HG03066 (cell line): ENCODE measurements around the gene RAD18.
A peak's percentile ranks its signal among the peaks of the same experiment; 100 is the strongest.

Experiments
- ATAC-seq: cut with Tn5 transposase; IDR thresholded peaks from one replicate; pipeline ENCODE4 v1.9.1; 2021; ENCODE audit warnings: low read depth; ENCODE audit not compliant: unreplicated experiment

Gene RAD18

DNA sequence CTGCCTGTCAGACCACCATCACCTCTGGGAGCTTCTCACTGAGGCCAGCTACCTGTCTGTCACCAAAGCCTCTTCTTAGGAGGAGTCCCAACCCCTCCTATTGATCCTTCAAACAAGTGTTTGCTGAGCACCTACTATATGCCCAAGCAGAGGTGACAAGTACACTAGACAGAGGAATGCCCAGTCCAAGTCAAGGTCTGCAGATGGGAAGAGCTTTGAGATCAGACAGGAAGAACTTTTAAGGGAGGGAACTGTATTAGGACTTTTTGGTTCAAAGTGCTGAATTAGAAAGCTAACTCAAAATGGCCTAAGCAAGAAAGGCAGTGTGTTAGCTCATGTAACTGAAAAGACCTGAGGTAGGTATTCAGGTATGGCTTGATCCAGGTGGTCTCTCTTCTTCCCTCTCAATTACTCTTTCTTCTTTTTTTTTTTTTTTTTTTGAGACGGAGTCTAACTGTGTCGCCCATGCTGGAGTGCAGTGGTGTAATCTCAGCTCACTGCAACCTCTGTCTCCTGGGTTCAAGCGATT is 3.6 kb upstream of the RAD18 start:
- ATAC-seq: no peak

GRCh38 chr3:8966150-8966819 is 3.0 kb upstream of the RAD18 start:
- no peak for ATAC-seq

GRCh38 chr3:8964436-8965370 is 1.4 kb upstream of the RAD18 start:
- ATAC-seq: no peak

DNA sequence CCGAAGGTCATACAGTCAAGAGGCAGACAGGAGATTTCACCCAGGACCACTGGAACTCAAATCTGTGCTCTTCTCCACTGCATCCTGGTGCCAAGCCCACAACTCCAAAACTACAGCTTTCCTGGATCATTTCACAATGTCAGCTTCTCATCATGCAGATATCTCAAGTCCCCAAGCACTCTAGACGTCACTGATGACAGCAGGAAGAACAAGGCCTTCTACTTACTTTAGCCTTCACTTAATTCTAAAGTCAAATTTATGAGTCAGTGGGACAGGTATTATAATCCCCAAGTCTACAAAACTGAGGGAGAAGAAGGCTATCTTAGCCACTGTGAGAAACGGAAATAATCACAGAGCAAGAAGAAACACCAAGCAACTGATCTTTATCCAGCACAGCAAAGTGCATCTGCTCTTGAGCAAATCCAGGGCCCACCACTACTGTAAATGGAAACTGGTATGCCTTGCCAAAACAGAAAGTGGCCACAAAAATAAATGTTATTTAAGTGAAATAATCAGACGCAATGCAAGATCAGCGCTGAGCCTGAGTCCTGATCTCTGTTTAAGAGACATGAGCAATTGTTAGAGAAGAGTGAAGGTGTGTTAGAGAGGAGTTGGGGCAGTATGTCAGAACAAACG is 928 bp downstream of the RAD18 start:
- no peak for ATAC-seq

DNA sequence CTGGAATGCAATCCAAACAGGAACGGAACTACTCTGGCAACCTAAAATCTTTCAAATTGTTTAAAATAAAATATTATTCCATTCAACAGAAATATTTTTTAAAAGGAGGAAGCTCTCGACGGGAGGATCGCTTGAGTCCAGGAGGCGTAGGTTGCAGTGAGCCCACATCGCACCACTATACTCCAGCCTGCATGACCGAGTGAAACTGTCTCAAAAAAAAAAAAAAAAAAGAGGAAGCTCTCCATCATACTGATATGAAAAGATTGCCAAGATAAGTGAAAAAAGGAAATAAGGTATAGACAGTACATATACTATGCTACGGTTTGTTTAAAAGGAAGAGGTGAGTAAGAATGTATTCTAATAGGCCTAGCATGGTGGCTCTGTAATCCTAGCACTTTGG is 3.6 kb downstream of the RAD18 start:
- no peak for ATAC-seq

- peak; percentile 90 for ATAC-seq
Observed at GRCh38 chr3:8954938-8955763, 8.1 kb downstream of the RAD18 start.

DNA sequence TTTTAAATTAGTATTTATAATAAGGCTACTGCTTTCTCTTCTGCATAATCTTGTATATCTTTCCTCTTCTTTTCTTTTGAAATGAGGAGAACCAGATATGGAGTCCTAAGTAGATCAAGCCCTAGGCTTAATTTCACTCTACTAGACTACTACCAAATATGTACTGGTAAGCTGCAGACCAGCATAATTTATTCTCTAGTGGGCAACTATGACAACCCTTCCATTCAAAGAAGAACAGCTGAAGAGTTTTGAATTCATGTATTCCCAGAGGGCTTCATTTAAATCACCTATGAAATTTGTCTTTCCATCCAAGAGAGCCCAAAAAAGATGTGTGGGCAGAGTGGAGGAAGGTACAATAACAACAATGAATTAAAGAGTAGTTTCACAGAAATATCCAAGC is 10.0 kb downstream of the RAD18 start:
- no peak for ATAC-seq

GRCh38 chr3:8952130-8952529 is 11.1 kb downstream of the RAD18 start:
- ATAC-seq: no peak

DNA sequence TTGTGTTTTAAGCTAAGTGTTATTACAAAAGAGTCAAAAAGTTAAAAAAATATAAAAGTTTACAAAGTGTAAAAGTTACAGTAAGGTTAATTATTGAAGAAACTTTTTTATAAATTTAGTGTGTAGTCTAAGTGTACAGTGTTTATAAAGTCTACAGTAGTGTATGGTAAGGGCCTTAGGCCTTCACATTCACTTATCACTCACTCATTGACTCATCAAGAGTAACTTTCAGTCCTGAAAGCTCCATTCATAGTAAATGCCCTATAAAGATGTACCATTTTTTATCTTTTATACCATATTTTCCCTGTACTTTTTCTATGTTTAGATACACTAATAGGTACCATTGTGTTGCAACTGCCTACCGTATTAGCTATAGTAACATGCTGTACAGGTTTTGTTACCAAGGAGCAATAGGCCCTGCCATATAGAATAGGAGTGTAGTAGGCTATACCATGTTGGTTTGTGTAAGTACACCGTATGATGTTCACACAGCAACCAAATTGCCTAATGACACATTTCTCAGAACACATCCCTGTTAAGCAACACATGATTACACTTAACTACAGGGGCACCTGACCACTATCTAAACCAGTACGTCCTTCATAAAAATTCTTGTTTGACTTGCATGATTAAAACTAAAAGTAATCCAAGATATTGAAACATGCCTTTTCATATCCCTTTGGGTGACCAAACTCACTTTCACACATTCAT is 17.2 kb downstream of the RAD18 start:
- ATAC-seq: no peak

DNA sequence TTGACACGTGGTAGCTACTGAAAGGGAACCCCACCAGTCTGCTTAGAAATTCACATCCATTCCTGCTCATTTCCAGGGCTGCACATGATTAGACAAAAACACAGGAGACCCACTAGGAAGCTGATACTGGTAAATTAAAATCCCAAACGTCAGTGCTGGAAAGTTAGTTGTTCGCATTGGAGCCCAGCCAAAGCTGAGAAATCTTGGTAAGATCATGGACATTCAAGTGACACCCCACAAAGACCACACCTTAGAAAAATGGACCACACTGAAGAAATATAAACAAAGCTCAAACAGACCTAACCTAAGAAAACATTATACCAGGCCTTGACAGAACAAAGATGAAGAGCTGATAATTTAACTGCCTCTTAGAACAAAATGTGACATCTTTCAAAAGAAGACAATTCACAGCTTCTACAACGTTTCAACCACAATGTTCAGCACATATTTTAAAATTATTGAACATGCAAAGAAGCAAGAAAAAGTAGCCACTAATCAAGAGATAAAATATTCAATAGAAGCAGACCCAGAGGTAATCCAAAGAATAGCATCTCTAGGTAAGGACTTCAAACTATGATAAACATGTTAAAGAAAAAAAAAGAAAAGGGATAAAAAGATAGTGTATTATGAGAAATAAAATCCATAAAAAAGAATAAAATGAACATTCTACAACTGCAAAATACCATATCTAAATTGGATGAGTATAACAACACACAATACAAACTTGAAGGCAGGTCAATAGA is 20.4 kb downstream of the RAD18 start:
- no peak for ATAC-seq

DNA sequence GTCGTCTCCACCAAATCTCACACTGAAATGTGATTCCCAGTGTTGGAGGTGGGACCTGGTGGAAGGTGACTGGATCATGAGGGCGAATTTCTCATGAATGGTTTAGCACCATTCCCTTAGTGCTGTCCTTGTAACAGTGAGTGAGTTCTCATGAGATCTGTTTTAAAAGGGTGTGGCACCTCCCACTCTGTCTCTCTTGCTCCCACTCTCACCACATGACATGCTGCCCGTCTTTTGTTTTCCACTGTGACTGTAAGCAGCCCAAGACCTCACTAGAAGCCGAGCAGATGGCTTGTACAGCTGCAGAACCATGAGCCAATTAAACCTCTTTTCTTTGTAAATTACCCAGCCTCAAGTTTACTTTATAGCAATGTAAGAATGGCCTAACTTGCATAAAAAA is 21.2 kb downstream of the RAD18 start:
- ATAC-seq: no peak

- no peak for ATAC-seq
Observed at GRCh38 chr3:8938021-8938420, 25.3 kb downstream of the RAD18 start.

- ATAC-seq: no peak
Observed at GRCh38 chr3:8937064-8938020, 25.9 kb downstream of the RAD18 start.

- ATAC-seq: no peak
Observed at GRCh38 chr3:8932507-8932906, 30.8 kb downstream of the RAD18 start.

GRCh38 chr3:8931342-8931741 is 31.9 kb downstream of the RAD18 start:
- ATAC-seq: no peak

DNA sequence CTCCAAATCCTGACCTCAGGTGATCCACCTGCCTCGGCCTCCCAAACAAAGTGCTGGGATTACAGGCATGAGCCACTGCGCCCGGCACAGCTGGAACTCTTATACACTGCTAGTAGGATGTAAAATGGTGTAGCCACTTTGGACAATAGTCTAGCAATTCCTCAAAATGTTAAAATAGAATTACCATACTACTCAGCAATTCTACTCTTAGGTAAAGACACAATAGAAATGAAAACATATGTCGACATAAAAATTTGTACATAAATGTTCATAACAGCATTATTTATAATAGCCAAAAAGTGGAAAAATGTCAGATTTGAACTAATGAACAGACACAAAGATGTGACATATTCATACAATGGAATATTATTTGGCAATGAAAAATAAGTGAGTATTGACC is 33.4 kb downstream of the RAD18 start:
- no peak for ATAC-seq

DNA sequence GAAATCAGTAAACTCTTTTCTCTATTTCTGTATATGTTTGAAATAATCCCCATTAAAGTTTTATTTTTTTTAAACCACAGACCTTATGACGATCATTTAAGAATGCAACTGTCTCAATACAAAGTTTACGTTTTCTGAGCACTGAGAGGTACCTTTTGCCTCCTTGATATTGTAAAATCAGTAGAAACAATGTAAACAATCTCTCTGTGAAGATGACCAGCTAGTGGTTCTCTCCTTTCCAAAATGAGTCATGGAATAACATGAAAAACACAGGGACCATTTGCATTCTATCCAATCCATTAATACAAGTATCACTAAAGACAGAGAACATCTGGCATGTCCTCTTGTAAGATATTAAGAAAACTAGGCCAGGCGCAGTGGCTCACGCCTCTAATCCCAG is 48.8 kb downstream of the RAD18 start:
- ATAC-seq: no peak

DNA sequence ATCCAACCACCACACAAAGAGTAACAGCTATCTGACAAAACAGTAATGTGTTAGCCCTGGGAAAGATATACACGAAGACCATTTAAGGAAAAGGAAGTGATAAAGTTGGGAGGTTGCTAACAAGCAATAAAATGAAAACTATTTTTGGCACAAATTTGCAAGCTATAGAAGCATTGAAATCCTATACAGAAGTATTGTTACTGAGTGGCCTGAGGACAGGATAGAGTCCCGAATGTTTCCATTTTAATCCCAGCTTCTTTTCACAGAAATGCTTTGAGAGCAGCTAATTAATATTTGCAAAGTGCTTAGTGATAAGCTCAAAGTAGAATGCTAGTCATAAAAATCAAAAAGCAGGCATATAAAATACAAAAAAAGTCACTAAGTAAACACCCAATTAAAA is 51.5 kb downstream of the RAD18 start:
- ATAC-seq: no peak
